Endometrium (tissue), 2 donors: Measurements from ENCODE around the gene AGTPBP1.
"Not testable (repeated sequence)": the region's sequence is repeated elsewhere in the genome, so short reads cannot be mapped to it uniquely, and the experiment has no call there.

Experiments
- FAIRE-seq: peaks from 2 replicates; lab custom pipeline; 2012; peaks lifted over from hg19 to GRCh38; lab: Jason Lieb, UNC
- donor health status: control.
- donor health status: control.

The AGTPBP1 gene, protein sequence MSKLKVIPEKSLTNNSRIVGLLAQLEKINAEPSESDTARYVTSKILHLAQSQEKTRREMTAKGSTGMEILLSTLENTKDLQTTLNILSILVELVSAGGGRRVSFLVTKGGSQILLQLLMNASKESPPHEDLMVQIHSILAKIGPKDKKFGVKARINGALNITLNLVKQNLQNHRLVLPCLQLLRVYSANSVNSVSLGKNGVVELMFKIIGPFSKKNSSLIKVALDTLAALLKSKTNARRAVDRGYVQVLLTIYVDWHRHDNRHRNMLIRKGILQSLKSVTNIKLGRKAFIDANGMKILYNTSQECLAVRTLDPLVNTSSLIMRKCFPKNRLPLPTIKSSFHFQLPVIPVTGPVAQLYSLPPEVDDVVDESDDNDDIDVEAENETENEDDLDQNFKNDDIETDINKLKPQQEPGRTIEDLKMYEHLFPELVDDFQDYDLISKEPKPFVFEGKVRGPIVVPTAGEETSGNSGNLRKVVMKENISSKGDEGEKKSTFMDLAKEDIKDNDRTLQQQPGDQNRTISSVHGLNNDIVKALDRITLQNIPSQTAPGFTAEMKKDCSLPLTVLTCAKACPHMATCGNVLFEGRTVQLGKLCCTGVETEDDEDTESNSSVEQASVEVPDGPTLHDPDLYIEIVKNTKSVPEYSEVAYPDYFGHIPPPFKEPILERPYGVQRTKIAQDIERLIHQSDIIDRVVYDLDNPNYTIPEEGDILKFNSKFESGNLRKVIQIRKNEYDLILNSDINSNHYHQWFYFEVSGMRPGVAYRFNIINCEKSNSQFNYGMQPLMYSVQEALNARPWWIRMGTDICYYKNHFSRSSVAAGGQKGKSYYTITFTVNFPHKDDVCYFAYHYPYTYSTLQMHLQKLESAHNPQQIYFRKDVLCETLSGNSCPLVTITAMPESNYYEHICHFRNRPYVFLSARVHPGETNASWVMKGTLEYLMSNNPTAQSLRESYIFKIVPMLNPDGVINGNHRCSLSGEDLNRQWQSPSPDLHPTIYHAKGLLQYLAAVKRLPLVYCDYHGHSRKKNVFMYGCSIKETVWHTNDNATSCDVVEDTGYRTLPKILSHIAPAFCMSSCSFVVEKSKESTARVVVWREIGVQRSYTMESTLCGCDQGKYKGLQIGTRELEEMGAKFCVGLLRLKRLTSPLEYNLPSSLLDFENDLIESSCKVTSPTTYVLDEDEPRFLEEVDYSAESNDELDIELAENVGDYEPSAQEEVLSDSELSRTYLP

GRCh38 chr9:85741875-85742596 lies at the start of gene AGTPBP1:
Gene AGTPBP1 (minus strand): TSS chr9:85741954. CDS start chr9:85712533, 29,421 bp downstream.
- FAIRE-seq = no peak

GRCh38 chr9:85786116-85786515 lies 44.4 kb upstream of the AGTPBP1 start:
- FAIRE-seq = peak; percentile 95

- FAIRE-seq = not testable (repeated sequence)
These were observed 32.1 kb upstream of the AGTPBP1 start for GRCh38 chr9:85773844-85774243.

- not testable (repeated sequence) for FAIRE-seq
These were observed 20.0 kb upstream of the AGTPBP1 start for GRCh38 chr9:85761802-85762201.

- FAIRE-seq = not testable (repeated sequence)
These were observed 16.0 kb upstream of the AGTPBP1 start for GRCh38 chr9:85757716-85758115.

GRCh38 chr9:85756216-85756615 lies 14.5 kb upstream of the AGTPBP1 start:
- not testable (repeated sequence) for FAIRE-seq

DNA sequence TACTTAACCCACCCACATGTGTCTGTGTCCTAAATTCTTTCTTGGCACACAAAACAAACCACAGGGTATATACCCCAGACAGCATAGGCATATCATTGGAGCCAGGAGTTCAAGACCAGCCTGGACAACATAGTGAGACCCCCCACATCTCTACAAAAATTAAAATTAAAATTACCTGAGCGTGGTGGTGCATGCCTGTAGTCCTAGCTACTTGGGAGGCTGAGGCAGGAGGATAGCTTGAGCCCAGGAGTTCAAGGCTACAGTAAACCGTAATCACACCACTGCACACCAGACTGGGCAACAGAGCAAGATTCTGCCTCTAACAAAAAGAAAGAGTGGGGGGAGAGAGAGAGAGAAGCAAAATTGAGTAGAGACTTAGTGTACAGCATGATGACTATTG lies 4.6 kb upstream of the AGTPBP1 start:
- no peak for FAIRE-seq

DNA sequence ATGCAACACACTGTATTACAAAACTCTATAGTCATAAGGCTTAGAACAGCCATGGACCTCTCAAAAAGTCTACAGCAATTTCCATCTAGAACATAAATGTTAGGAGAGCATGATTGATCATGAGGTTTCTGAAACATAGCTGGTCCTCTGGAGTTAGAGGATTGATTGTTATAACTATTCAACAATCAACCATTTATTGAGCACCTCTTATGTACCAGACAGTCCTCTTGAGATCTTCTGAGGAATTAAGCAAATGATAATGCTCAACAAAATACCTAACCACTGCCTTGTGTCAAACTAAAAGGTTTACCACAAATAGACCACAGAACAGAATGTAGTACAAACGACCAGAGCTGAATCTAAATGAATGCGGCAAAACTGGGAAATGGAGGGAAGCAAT lies 3.4 kb upstream of the AGTPBP1 start:
- no peak for FAIRE-seq

DNA sequence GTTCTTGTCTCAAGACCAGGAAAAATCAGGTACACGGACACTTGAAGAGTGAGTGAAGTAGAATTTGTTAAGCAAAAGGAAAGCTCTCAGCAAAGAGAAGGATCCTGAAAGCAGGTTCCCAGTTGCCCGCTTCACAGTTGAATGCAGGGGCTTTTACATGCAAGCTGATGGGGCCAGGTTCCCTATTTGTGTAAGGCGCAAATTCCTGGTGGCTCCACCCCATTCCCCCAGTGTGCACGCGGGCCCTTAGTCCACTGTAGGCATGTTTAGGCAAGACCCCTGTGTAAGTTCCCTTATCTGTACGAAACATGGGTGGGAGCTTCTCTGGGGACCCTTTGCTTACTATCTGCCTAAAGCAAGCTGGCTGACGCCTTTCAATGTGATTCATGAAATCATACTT lies 2.7 kb upstream of the AGTPBP1 start:
- no peak for FAIRE-seq

- no peak for FAIRE-seq
These were observed 1.7 kb upstream of the AGTPBP1 start for GRCh38 chr9:85743275-85744128.

DNA sequence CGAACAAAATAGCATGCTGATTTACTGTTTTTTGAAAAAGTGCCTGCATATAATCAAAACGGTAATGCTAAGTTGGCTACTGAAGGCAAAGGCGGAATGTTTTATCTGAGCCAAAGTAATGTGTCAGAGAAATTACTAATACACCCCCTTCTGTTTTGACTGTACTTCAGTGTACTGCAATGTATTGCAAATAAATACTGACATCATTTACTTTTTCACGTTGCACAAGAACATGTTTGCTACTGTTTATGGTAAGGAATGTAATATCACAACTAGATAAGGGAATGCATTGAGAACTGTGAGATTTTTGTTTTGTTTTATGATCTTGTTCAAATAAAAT lies 813 bp upstream of the AGTPBP1 start:
- no peak for FAIRE-seq

GRCh38 chr9:85741095-85741874 lies 469 bp downstream of the AGTPBP1 start:
- FAIRE-seq = no peak

- no peak for FAIRE-seq
These were observed 1.0 kb downstream of the AGTPBP1 start for GRCh38 chr9:85740787-85741094.

DNA sequence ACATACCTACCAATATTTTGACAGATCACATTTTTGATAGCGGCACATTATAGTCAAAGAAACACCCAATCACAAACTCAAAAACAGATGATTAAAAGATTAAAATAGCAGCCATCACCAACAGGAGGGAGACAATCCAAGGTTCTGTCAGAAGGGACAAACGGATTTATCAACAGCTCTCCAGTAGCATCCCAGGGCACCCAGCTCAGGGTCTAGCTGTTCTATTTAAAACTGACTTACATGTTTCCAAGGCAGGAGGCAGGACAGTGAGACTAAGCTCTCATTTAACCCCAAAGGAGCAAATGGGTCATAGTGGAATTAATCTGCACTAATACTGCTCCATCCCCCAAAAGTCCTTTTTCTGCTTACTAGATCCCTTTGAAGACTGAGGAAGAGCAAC lies 3.2 kb downstream of the AGTPBP1 start:
- FAIRE-seq = no peak

GRCh38 chr9:85737671-85738070 lies 4.1 kb downstream of the AGTPBP1 start:
- FAIRE-seq = no peak

GRCh38 chr9:85730916-85731630 lies 10.7 kb downstream of the AGTPBP1 start:
- FAIRE-seq = no peak

- FAIRE-seq = no peak
These were observed 11.9 kb downstream of the AGTPBP1 start for GRCh38 chr9:85729882-85730281.

DNA sequence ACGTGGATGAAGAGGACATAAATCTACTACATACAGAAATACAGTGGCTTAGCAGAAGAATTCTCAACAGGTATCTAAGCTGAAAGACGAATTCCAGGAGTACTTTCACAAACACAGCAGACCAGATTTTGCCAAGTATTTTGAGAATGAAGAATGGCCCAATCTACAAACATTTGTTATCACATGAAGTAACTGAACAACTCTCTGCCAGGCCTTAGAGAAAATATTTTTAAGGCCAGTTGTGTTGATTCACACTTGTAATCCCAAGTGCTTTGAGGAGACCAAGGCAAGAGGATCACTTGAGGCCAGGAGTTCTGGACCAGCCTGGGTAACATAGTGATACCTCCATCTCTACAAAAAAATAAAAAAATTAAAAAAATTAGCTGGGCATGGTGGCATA lies 14.3 kb downstream of the AGTPBP1 start:
- FAIRE-seq = no peak

DNA sequence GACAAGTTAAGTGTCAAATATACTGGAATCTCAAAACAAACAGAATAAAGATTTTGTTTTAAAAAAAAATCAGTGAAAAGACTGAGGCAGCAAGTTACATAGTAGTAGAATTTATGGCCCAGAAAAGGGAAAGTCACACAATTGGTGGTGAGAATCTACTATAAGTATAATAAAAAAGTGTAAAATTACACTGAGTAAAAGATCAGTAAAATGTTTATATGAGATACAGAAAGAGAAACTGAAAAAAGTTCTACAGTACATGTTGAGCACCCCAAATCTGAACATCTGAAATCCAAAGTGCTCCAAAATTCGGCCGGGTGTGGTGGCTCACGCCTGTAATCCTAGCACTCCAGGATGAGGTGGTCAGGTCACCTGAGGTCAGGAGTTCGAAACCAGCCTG lies 15.0 kb downstream of the AGTPBP1 start:
- FAIRE-seq = no peak

DNA sequence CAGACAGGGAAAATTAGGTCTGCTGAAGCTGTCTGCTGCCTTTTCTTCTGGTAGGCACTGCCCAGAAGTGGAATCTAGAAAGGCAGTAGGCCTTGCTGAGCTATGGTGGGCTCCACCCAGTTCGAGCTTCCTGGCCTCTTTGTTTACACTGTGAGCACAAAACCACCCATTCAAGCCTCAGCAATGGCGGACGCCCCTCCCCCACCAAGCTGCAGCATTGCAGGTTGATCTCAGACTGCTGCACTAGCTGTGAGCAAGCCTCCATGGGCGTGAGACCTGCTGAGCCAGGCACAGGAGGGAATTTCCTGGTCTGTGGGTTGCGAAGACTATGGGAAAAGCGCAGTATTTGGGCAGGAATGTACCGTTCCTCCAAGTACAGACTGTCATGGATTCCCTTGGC lies 18.5 kb downstream of the AGTPBP1 start:
- no peak for FAIRE-seq
